Measurements from ENCODE around the gene ADAT3.

- no peak for TF ChIP-seq CREB1 (IDR thresholded peaks at IDR 0.05; ENCODE audit: low read depth)
- TF ChIP-seq EP300 (IDR thresholded peaks at IDR 0.05; ENCODE audit: borderline replicate concordance), result no peak
- TF ChIP-seq YY1 (IDR thresholded peaks at IDR 0.05; ENCODE audit: low read depth), result no peak
These were observed 50.9 kb downstream of the ADAT3 start for GRCh38 chr19:1956122-1956494.
